HepG2 (cell line): ENCODE results near the gene ADGRG1. TPM values are rescaled to one million over a fixed set of nuclear protein-coding genes. Genes with fewer than 3 reads are reported as not detected.

ENCODE experiments used
- CREM ChIP-seq, 2 experiments: sonication (generic) in 1 of 2; formaldehyde crosslinking in 1 of 2; IDR thresholded peaks; 2 replicates each; pipeline versions ENCODE4 v1.4.0 to v1.6.1; 2016 to 2020; ENCODE audit warnings: antibody characterized with exemption in 1 of 2, mild to moderate bottlenecking in 1 of 2, missing genetic modification reagents in 1 of 2
- DNMT3B ChIP-seq: conservative IDR thresholded peaks from 2 replicates; pipeline ENCODE4 v1.6.1; 2016; ENCODE audit warnings: missing biosample characterization, control low read depth
- E2F5 ChIP-seq: sonication (generic); formaldehyde crosslinking; conservative IDR thresholded peaks from 2 replicates; pipeline ENCODE4 v1.4.0; 2020; ENCODE audit warnings: missing genetic modification reagents
- GPBP1L1 ChIP-seq: sonication (generic); formaldehyde crosslinking; IDR thresholded peaks from 2 replicates; pipeline ENCODE4 v1.5.0; 2020; ENCODE audit warnings: mild to moderate bottlenecking, missing genetic modification reagents
- HNRNPK ChIP-seq: fragments of 200-400 bp; formaldehyde crosslinking; IDR thresholded peaks from 2 replicates; pipeline ENCODE4 v1.6.1; 2018; ENCODE audit warnings: low read length, low read depth, moderate library complexity, mild to moderate bottlenecking; ENCODE audit not compliant: poor library complexity, severe bottlenecking
- HOXA3 ChIP-seq: sonication (generic); formaldehyde crosslinking; IDR thresholded peaks from 2 replicates; pipeline ENCODE4 v1.5.0; 2020; ENCODE audit warnings: missing genetic modification reagents
- PHF8 ChIP-seq: sonication (generic); formaldehyde crosslinking; IDR thresholded peaks from 2 replicates; pipeline ENCODE4 v1.5.0; 2020; ENCODE audit warnings: missing genetic modification reagents
- RFXAP ChIP-seq: sonication (generic); formaldehyde crosslinking; IDR thresholded peaks from 2 replicates; pipeline ENCODE4 v1.4.0; 2020; ENCODE audit warnings: missing genetic modification reagents, borderline replicate concordance
- RXRB ChIP-seq: IDR thresholded peaks from 2 replicates; pipeline ENCODE4 v1.6.1; 2016; ENCODE audit warnings: borderline replicate concordance, missing genetic modification reagents, missing compliant biosample characterization
- ZNF224 ChIP-seq: sonication (generic); formaldehyde crosslinking; IDR thresholded peaks from 2 replicates; pipeline ENCODE4 v1.5.0; 2020; ENCODE audit warnings: mild to moderate bottlenecking, missing genetic modification reagents
- ZNF570 ChIP-seq: sonication (generic); formaldehyde crosslinking; IDR thresholded peaks from 2 replicates; pipeline ENCODE4 v1.4.0; 2020; ENCODE audit warnings: mild to moderate bottlenecking, missing genetic modification reagents, borderline replicate concordance
- ZNF816 ChIP-seq: sonication (generic); formaldehyde crosslinking; IDR thresholded peaks from 2 replicates; pipeline ENCODE4 v1.8.0; 2022; ENCODE audit warnings: missing genetic modification reagents, mild to moderate bottlenecking, borderline replicate concordance
- ZNF891 ChIP-seq: sonication (generic); formaldehyde crosslinking; IDR thresholded peaks from 2 replicates; pipeline ENCODE4 v1.5.0; 2020; ENCODE audit warnings: mild to moderate bottlenecking, missing genetic modification reagents
- ZSCAN21 ChIP-seq: sonication (generic); formaldehyde crosslinking; IDR thresholded peaks from 2 replicates; pipeline ENCODE4 v1.8.0; 2022; ENCODE audit warnings: mild to moderate bottlenecking, missing genetic modification reagents, moderate library complexity, borderline replicate concordance
- ZSCAN30 ChIP-seq: sonication (generic); formaldehyde crosslinking; IDR thresholded peaks from 2 replicates; pipeline ENCODE4 v1.5.0; 2020; ENCODE audit warnings: mild to moderate bottlenecking, missing genetic modification reagents
- polyA plus RNA-seq, 8 experiments: library from polyadenylated mRNA; depleted of rRNA in 3 of 8; stranded (reverse) in 7 of 8; unstranded in 1 of 8; fragments of >200 nt; fragmentation: Illumina TruSeq in 4 of 8; extraction: Trizol in 4 of 8; gene quantifications; 2 replicates each; pipeline versions ENCODE4 v1.2.1 to v1.2.3, GENCODE V29; 2011 to 2016; ENCODE audit warnings: low read depth in 4 of 8, missing spikeins in 1 of 8, mixed read lengths in 1 of 8; ENCODE audit not compliant: insufficient read depth in 1 of 8
- total RNA-seq, 5 experiments: library from RNA; depleted of rRNA; stranded (reverse); fragments of >200 nt; fragmentation: Illumina TruSeq; extraction: Trizol; gene quantifications; 2 replicates each; pipeline ENCODE4 v1.2.3, GENCODE V29; 2016; ENCODE audit warnings: low read depth in 1 of 5
- TF ChIP-seq, protein P1 (sequence below): sonication (generic); formaldehyde crosslinking; IDR thresholded peaks from 2 replicates; pipeline ENCODE4 v1.8.0; 2022; ENCODE audit warnings: missing genetic modification reagents, mild to moderate bottlenecking, moderate library complexity, borderline replicate concordance
- TF ChIP-seq, protein P2 (sequence below): IDR thresholded peaks from 2 replicates; pipeline ENCODE4 v1.4.0; 2020; ENCODE audit warnings: mild to moderate bottlenecking, missing genetic modification reagents

Gene ADGRG1
- total and polyA plus RNA-seq, 2 of the 13 experiments (the other 11 are each of a cell fraction or from before 2014, with no cell fraction given): 2.7 to 5.9 TPM

- TF ChIP-seq RXRB (CRISPR knock-in tag) (peak; percentile 18; the same call in 1 of the 2 replicates), HOXA3 (CRISPR knock-in tag) (no peak; the same call in 1 of the 2 replicates), PHF8 (CRISPR knock-in tag) (peak; percentile 11; the same call in 1 of the 2 replicates), ZNF570 (CRISPR knock-in tag) (no peak), GPBP1L1 (CRISPR knock-in tag) (no peak), ZNF816 (CRISPR knock-in tag) (no peak), ZSCAN30 (CRISPR knock-in tag) (peak; percentile 67; the same call in 1 of the 2 replicates), ZNF224 (CRISPR knock-in tag) (peak; percentile 79; the same call in 1 of the 2 replicates), E2F5 (CRISPR knock-in tag) (no peak), CREM (IDR thresholded peaks at IDR 0.05) (peak; percentile 66), CREM (CRISPR knock-in tag; IDR thresholded peaks at IDR 0.05) (no peak), ZSCAN21 (CRISPR knock-in tag) (0 out of 2 replicates have a peak, but pooled peaks have one; percentile 46), RFXAP (CRISPR knock-in tag) (no peak), DNMT3B (CRISPR knock-in tag) (no peak), HNRNPK (no peak), ZNF891 (CRISPR knock-in tag) (0 out of 2 replicates have a peak, but pooled peaks have one; percentile 25)
- TF ChIP-seq, protein P1, sequence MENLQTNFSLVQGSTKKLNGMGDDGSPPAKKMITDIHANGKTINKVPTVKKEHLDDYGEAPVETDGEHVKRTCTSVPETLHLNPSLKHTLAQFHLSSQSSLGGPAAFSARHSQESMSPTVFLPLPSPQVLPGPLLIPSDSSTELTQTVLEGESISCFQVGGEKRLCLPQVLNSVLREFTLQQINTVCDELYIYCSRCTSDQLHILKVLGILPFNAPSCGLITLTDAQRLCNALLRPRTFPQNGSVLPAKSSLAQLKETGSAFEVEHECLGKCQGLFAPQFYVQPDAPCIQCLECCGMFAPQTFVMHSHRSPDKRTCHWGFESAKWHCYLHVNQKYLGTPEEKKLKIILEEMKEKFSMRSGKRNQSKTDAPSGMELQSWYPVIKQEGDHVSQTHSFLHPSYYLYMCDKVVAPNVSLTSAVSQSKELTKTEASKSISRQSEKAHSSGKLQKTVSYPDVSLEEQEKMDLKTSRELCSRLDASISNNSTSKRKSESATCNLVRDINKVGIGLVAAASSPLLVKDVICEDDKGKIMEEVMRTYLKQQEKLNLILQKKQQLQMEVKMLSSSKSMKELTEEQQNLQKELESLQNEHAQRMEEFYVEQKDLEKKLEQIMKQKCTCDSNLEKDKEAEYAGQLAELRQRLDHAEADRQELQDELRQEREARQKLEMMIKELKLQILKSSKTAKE (CRISPR knock-in tag): no peak
- TF ChIP-seq, protein P2, sequence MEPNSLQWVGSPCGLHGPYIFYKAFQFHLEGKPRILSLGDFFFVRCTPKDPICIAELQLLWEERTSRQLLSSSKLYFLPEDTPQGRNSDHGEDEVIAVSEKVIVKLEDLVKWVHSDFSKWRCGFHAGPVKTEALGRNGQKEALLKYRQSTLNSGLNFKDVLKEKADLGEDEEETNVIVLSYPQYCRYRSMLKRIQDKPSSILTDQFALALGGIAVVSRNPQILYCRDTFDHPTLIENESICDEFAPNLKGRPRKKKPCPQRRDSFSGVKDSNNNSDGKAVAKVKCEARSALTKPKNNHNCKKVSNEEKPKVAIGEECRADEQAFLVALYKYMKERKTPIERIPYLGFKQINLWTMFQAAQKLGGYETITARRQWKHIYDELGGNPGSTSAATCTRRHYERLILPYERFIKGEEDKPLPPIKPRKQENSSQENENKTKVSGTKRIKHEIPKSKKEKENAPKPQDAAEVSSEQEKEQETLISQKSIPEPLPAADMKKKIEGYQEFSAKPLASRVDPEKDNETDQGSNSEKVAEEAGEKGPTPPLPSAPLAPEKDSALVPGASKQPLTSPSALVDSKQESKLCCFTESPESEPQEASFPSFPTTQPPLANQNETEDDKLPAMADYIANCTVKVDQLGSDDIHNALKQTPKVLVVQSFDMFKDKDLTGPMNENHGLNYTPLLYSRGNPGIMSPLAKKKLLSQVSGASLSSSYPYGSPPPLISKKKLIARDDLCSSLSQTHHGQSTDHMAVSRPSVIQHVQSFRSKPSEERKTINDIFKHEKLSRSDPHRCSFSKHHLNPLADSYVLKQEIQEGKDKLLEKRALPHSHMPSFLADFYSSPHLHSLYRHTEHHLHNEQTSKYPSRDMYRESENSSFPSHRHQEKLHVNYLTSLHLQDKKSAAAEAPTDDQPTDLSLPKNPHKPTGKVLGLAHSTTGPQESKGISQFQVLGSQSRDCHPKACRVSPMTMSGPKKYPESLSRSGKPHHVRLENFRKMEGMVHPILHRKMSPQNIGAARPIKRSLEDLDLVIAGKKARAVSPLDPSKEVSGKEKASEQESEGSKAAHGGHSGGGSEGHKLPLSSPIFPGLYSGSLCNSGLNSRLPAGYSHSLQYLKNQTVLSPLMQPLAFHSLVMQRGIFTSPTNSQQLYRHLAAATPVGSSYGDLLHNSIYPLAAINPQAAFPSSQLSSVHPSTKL: peak; percentile 70
These were observed 75.8 kb downstream of the ADGRG1 start (continued) for GRCh38 chr16:57704011-57704904.
